HL-60 (cell line): ENCODE data around the gene CDC42BPA.

Experiments
- DNase-seq, 2 experiments: peaks; one replicate each; pipeline ENCODE4 v3.0.0-alpha.2; 2010 to 2020; ENCODE audit warnings: low read depth in 1 of 2, low spot score in 1 of 2
- H3K27ac ChIP-seq: fragments of 250-450 bp; sonication (Bioruptor Pico); replicated peaks from 2 replicates; pipeline ENCODE4 v1.5.1; 2020; ENCODE audit warnings: mild to moderate bottlenecking, moderate library complexity
- H3K27me3 ChIP-seq: fragments of 250-450 bp; sonication (Bioruptor Pico); 2 replicates; pipeline ENCODE4 v1.5.1; 2021; ENCODE audit warnings: mild to moderate bottlenecking, moderate library complexity; ENCODE audit not compliant: insufficient read depth, poor library complexity, severe bottlenecking
- H3K4me3 ChIP-seq: replicated peaks from 2 replicates; pipeline ENCODE4 v1.5.1; 2011; ENCODE audit warnings: mild to moderate bottlenecking, control low read depth, low read length; ENCODE audit not compliant: insufficient read depth
- CTCF ChIP-seq: IDR thresholded peaks from one replicate; pipeline ENCODE4 v1.5.1; 2011; ENCODE audit warnings: low read length, control low read depth, inconsistent platforms; ENCODE audit not compliant: insufficient read depth
- GABPA ChIP-seq: IDR thresholded peaks from 2 replicates; pipeline ENCODE4 v1.6.1; 2012; ENCODE audit warnings: low read depth
- POLR2AphosphoS5 ChIP-seq: IDR thresholded peaks from 2 replicates; pipeline ENCODE4 v1.6.1; 2012; ENCODE audit warnings: low read depth
- REST ChIP-seq: IDR thresholded peaks from 2 replicates; pipeline ENCODE4 v1.6.1; 2012; ENCODE audit warnings: low read depth; ENCODE audit not compliant: insufficient replicate concordance
- SPI1 ChIP-seq: IDR thresholded peaks from 2 replicates; pipeline ENCODE4 v1.6.1; 2012; ENCODE audit warnings: low read depth, mild to moderate bottlenecking, borderline replicate concordance

Gene CDC42BPA

GRCh38 chr1:227082999-227083746 lies 235.1 kb downstream of the CDC42BPA start:
- no peak for DNase-seq
- no peaks in the 10 kb centered on the region for H3K27me3 ChIP-seq
- TF ChIP-seq SPI1 (no peak), REST (no peak), CTCF (no peak), GABPA (no peak)
- H3K4me3 ChIP-seq, result no peak overlapping the region
- no peak overlapping the region for H3K27ac ChIP-seq

- TF ChIP-seq GABPA (no peak), REST (no peak), CTCF (no peak), SPI1 (no peak), POLR2AphosphoS5 (no peak)
- Histone ChIP-seq H3K27me3 (peaks cover 4% of the 10 kb centered on the region), H3K27ac (no peak overlapping the region), H3K4me3 (no peak overlapping the region)
- no peak for DNase-seq
Observed at GRCh38 chr1:227077783-227078182, 240.5 kb downstream of the CDC42BPA start.

- no peak for DNase-seq
- TF ChIP-seq POLR2AphosphoS5 (no peak), CTCF (no peak), REST (no peak), GABPA (no peak), SPI1 (no peak)
- no peak overlapping the region for H3K27ac ChIP-seq
Observed at GRCh38 chr1:227073786-227074185, 244.5 kb downstream of the CDC42BPA start.

More at GRCh38 chr1:227073786-227074185, 244.5 kb downstream of the CDC42BPA start:
- H3K4me3 ChIP-seq, result no peak overlapping the region
- H3K27me3 ChIP-seq, result peaks cover 4% of the 10 kb centered on the region
